PC-3 (cell line): Measurements from ENCODE around the gene CDK10. TPM values are rescaled to one million over a fixed set of nuclear protein-coding genes. Genes with fewer than 3 reads are reported as not detected.

ENCODE experiments used
- ATAC-seq: fragments of 200-7000 bp; cut with Tn5 transposase; 2 replicates; pipeline ENCODE4 v1.9.1; 2020; ENCODE audit warnings: mild to moderate bottlenecking, moderate library complexity
- BruUV-seq: library from RNA; stranded (reverse); fragments of 400-500 nt; replicated peaks from 2 replicates; lab custom pipeline; 2021; lab: Mats Ljungman, UMichigan
- CTCF ChIA-PET: fragments of 300-600 bp; sonication (Branson Sonifier 250); formaldehyde crosslinking; loops from one replicate; lab custom pipeline; 2022; ENCODE audit warnings: antibody characterized with exemption; lab: Charles Lee
- POLR2A ChIA-PET: fragments of 300-600 bp; sonication (Branson Sonifier 250); formaldehyde crosslinking; loops from one replicate; lab custom pipeline; 2022; ENCODE audit warnings: antibody characterized with exemption; ENCODE audit not compliant: unreplicated experiment; lab: Charles Lee
- DNase-seq: peaks from one replicate; pipeline ENCODE4 v3.0.0-alpha.2; 2015
- H2AFZ ChIP-seq: fragments of 300-600 bp; sonication (generic); 2 replicates; pipeline ENCODE4 v1.6.0; 2016; ENCODE audit warnings: antibody characterized with exemption, low read length
- H3F3A ChIP-seq: fragments of 300-600 bp; sonication (generic); one replicate; pipeline ENCODE4 v1.6.0; 2017; ENCODE audit warnings: antibody characterized with exemption, low read length, control low read depth, mild to moderate bottlenecking; ENCODE audit not compliant: unreplicated experiment
- H3K27ac ChIP-seq: fragments of 300-600 bp; sonication (generic); 2 replicates; pipeline ENCODE4 v1.5.1; 2016; ENCODE audit warnings: mild to moderate bottlenecking, low read length
- H3K27me3 ChIP-seq: fragments of 300-600 bp; sonication (generic); 2 replicates; pipeline ENCODE4 v1.6.1; 2016; ENCODE audit warnings: low read length, mixed read lengths
- H3K36me3 ChIP-seq: fragments of 300-600 bp; sonication (generic); 2 replicates; pipeline ENCODE4 v1.6.1; 2016; ENCODE audit warnings: low read depth, mixed run types, low read length, mixed read lengths
- H3K4me1 ChIP-seq: fragments of 300-600 bp; sonication (generic); 2 replicates; pipeline ENCODE4 v1.5.1; 2016; ENCODE audit warnings: low read length; ENCODE audit not compliant: insufficient read depth
- H3K4me2 ChIP-seq: fragments of 300-600 bp; sonication (generic); 2 replicates; pipeline ENCODE4 v1.6.0; 2016; ENCODE audit warnings: low read length
- H3K4me3 ChIP-seq: fragments of 300-600 bp; sonication (generic); 2 replicates; pipeline ENCODE4 v1.5.1; 2016; ENCODE audit warnings: mild to moderate bottlenecking, low read length, mixed read lengths
- H3K79me2 ChIP-seq: fragments of 300-600 bp; sonication (generic); 2 replicates; pipeline ENCODE4 v1.6.1; 2017; ENCODE audit warnings: low read length, mixed read lengths
- H3K9ac ChIP-seq: fragments of 300-600 bp; sonication (generic); 2 replicates; pipeline ENCODE4 v1.6.0; 2016; ENCODE audit warnings: mild to moderate bottlenecking, low read length
- H3K9me2 ChIP-seq: fragments of 300-600 bp; sonication (generic); replicated peaks from 2 replicates; pipeline ENCODE4 v1.6.1; 2016; ENCODE audit warnings: mixed run types, low read length, mixed read lengths
- H3K9me3 ChIP-seq: fragments of 300-600 bp; sonication (generic); 2 replicates; pipeline ENCODE4 v1.6.1; 2016; ENCODE audit warnings: low read length, mixed read lengths
- H4K20me1 ChIP-seq: fragments of 300-600 bp; sonication (generic); 2 replicates; pipeline ENCODE4 v1.6.1; 2016; ENCODE audit warnings: low read length, mixed read lengths
- CTCF ChIP-seq: fragments of 300-600 bp; sonication (generic); conservative IDR thresholded peaks from 2 replicates; pipeline ENCODE4 v1.5.1; 2017; ENCODE audit warnings: antibody characterized with exemption, low read depth, mild to moderate bottlenecking, low read length
- EZH2 ChIP-seq: fragments of 300-600 bp; sonication (generic); IDR thresholded peaks from one replicate; pipeline ENCODE4 v1.6.1; 2017; ENCODE audit warnings: antibody characterized with exemption, mild to moderate bottlenecking, low read length; ENCODE audit not compliant: unreplicated experiment
- EZH2phosphoT487 ChIP-seq: fragments of 300-600 bp; sonication (generic); IDR thresholded peaks from 2 replicates; pipeline ENCODE4 v1.6.1; 2018; ENCODE audit warnings: mild to moderate bottlenecking, antibody characterized with exemption, low read length, borderline replicate concordance
- intact Hi-C: fragments of 100-400 bp; cut with micrococcal nuclease; formaldehyde crosslinking; loops from 2 replicates; pipeline ENCODE4 v1.9.0; 2023
- total RNA-seq: library from RNA; depleted of rRNA; stranded (reverse); fragments of >200 nt; gene quantifications from 2 replicates; pipeline ENCODE4 v1.2.3, GENCODE V29; 2014

CDK10 gene
- total RNA-seq, 1 experiment from 2014 or later: 50.0 TPM

GRCh38 chr16:89727406-89728120, 41.1 kb downstream of the CDK10 start:
- Histone ChIP-seq H3K9me3 (no peaks in the 10 kb centered on the region), H3K27ac (no peak overlapping the region), H3K36me3 (no peaks in the 10 kb centered on the region), H3K79me2 (peaks cover 20% of the 10 kb centered on the region), H3K27me3 (no peaks in the 10 kb centered on the region), H3K4me1 (peaks cover 9% of the 10 kb centered on the region), H3F3A (no peaks in the 10 kb centered on the region), H3K4me2 (no peak overlapping the region), H2AFZ (no peak overlapping the region), H3K4me3 (no peak overlapping the region), H4K20me1 (peaks cover 15% of the 10 kb centered on the region), H3K9me2 (no peaks in the 10 kb centered on the region), H3K9ac (no peak overlapping the region)
- no TSS peak for BruUV-seq
- TF ChIP-seq CTCF (no peak), EZH2phosphoT487 (no peak), EZH2 (no peak)
- DNase-seq (no peak), ATAC-seq (no peak)
- POLR2A ChIA-PET: no interaction called here
- CTCF ChIA-PET: no interaction called here
- intact Hi-C loops: no loop called here

GRCh38 chr16:89729293-89729692, 42.8 kb downstream of the CDK10 start:
- ChIA-PET POLR2A (no interaction called here), CTCF (no interaction called here)
- no peaks in the 10 kb centered on the region for H3K27me3 ChIP-seq
- no TSS peak for BruUV-seq
- H3K27ac ChIP-seq: no peak overlapping the region
- no peaks in the 10 kb centered on the region for H3K9me3 ChIP-seq
- no peak overlapping the region for H3K4me2 ChIP-seq
- H2AFZ ChIP-seq: no peak overlapping the region
- DNase-seq (no peak), ATAC-seq (no peak)
- no peaks in the 10 kb centered on the region for H3K4me1 ChIP-seq
- H4K20me1 ChIP-seq: no peaks in the 10 kb centered on the region
- H3K9ac ChIP-seq: no peak overlapping the region
- intact Hi-C loops: no loop called here
- no peak overlapping the region for H3K4me3 ChIP-seq
- H3F3A ChIP-seq: no peaks in the 10 kb centered on the region
- no peaks in the 10 kb centered on the region for H3K9me2 ChIP-seq
- no peak for TF ChIP-seq CTCF
- H3K36me3 ChIP-seq: peaks cover 8% of the 10 kb centered on the region; the same call in 1 of the 2 replicates
- peaks cover 3% of the 10 kb centered on the region; the same call in 1 of the 2 replicates for H3K79me2 ChIP-seq

GRCh38 chr16:89729863-89730593, 43.5 kb downstream of the CDK10 start:
- CTCF ChIA-PET: no interaction called here
- no TSS peak for BruUV-seq
- H3K9ac ChIP-seq: no peak overlapping the region

More at GRCh38 chr16:89729863-89730593, 43.5 kb downstream of the CDK10 start:
- ATAC-seq: no peak
- no peaks in the 10 kb centered on the region for H3K79me2 ChIP-seq
- no peaks in the 10 kb centered on the region for H4K20me1 ChIP-seq
- no peak overlapping the region for H3K4me2 ChIP-seq
- H3K27ac ChIP-seq: no peak overlapping the region
- no peak overlapping the region for H2AFZ ChIP-seq
- H3K36me3 ChIP-seq: peaks cover 8% of the 10 kb centered on the region; the same call in 1 of the 2 replicates
- no peak for DNase-seq
- intact Hi-C loops: no loop called here
- H3K27me3 ChIP-seq: no peaks in the 10 kb centered on the region
- H3K4me3 ChIP-seq: no peak overlapping the region
- no peak for TF ChIP-seq EZH2
- TF ChIP-seq CTCF: no peak
- TF ChIP-seq EZH2phosphoT487: no peak
- POLR2A ChIA-PET: no interaction called here
- H3K9me2 ChIP-seq: no peaks in the 10 kb centered on the region
- H3F3A ChIP-seq: no peaks in the 10 kb centered on the region
- no peaks in the 10 kb centered on the region for H3K4me1 ChIP-seq
- H3K9me3 ChIP-seq: no peaks in the 10 kb centered on the region
